Measurements from ENCODE around the gene TINCR.

Gene TINCR

GRCh38 chr19:5588906-5589676 is 21.3 kb upstream of the TINCR start:
- DNase-seq (ENCODE audit: low spot score) = no peak

- no peak for DNase-seq (ENCODE audit: low spot score)
Measured at GRCh38 chr19:5588441-5588840, 20.7 kb upstream of the TINCR start.

- no peak for DNase-seq (ENCODE audit: low spot score)
Measured at GRCh38 chr19:5587661-5588060, 19.9 kb upstream of the TINCR start.

- DNase-seq (ENCODE audit: low spot score) = no peak
Measured at GRCh38 chr19:5587071-5587455, 19.3 kb upstream of the TINCR start.

GRCh38 chr19:5586300-5587070 is 18.7 kb upstream of the TINCR start:
- no peak for DNase-seq (ENCODE audit: low spot score)

GRCh38 chr19:5585461-5586299 is 17.9 kb upstream of the TINCR start:
- no peak for DNase-seq (ENCODE audit: low spot score)

GRCh38 chr19:5580161-5580571 is 12.4 kb upstream of the TINCR start:
- no peak for DNase-seq (ENCODE audit: low spot score)

- no peak for DNase-seq (ENCODE audit: low spot score)
Measured at GRCh38 chr19:5579697-5580096, 11.9 kb upstream of the TINCR start.

- DNase-seq (ENCODE audit: low spot score) = no peak
Measured at GRCh38 chr19:5579286-5579685, 11.5 kb upstream of the TINCR start.

GRCh38 chr19:5578097-5578846 is 10.5 kb upstream of the TINCR start:
- peak; percentile 94 for DNase-seq (ENCODE audit: low spot score)

GRCh38 chr19:5575590-5575989 is 7.8 kb upstream of the TINCR start:
- DNase-seq (ENCODE audit: low spot score) = no peak

- no peak for DNase-seq (ENCODE audit: low spot score)
Measured at GRCh38 chr19:5572556-5573286, 5.0 kb upstream of the TINCR start.

GRCh38 chr19:5571777-5572176 is 4.0 kb upstream of the TINCR start:
- DNase-seq (ENCODE audit: low spot score) = no peak

GRCh38 chr19:5567970-5568407 is 236 bp upstream of the TINCR start:
- DNase-seq (ENCODE audit: low spot score) = no peak

GRCh38 chr19:5564930-5565329 is 2.8 kb downstream of the TINCR start:
- no peak for DNase-seq (ENCODE audit: low spot score)

- DNase-seq (ENCODE audit: low spot score) = no peak
Measured at GRCh38 chr19:5563935-5564612, 3.7 kb downstream of the TINCR start.

GRCh38 chr19:5563008-5563431 is 4.7 kb downstream of the TINCR start:
- DNase-seq (ENCODE audit: low spot score) = no peak

GRCh38 chr19:5562280-5562679 is 5.5 kb downstream of the TINCR start:
- DNase-seq (ENCODE audit: low spot score) = no peak

GRCh38 chr19:5561559-5561958 is 6.2 kb downstream of the TINCR start:
- DNase-seq (ENCODE audit: low spot score) = no peak

GRCh38 chr19:5560156-5560555 is 7.6 kb downstream of the TINCR start:
- no peak for DNase-seq (ENCODE audit: low spot score)

- DNase-seq (ENCODE audit: low spot score) = no peak
Measured at GRCh38 chr19:5559804-5560133, 8.0 kb downstream of the TINCR start.
